Smooth muscle cell (in vitro differentiated cells): Measurements from ENCODE around the gene TFPT. TPM values are rescaled to one million over a fixed set of nuclear protein-coding genes. Genes with fewer than 3 reads are reported as not detected.
A peak's percentile ranks its signal among the peaks of the same experiment; 100 is the strongest.

Experiments
- DNase-seq: peaks from one replicate; lab custom pipeline; 2025; ENCODE audit not compliant: unreplicated experiment; lab: John Stamatoyannopoulos, UW
- H2AFZ ChIP-seq: fragments of 200-600 bp; sonication (generic); 2 replicates; pipeline ENCODE4 v1.6.0; 2016; ENCODE audit warnings: antibody characterized with exemption, low read depth, mild to moderate bottlenecking
- H3F3A ChIP-seq: fragments of 200-600 bp; sonication (generic); 2 replicates; pipeline ENCODE4 v1.6.0; 2017; ENCODE audit warnings: antibody characterized with exemption, low read depth
- H3K27ac ChIP-seq: fragments of 200-600 bp; sonication (generic); 2 replicates; pipeline ENCODE4 v1.5.1; 2016; ENCODE audit warnings: low read depth, mild to moderate bottlenecking
- H3K27me3 ChIP-seq: fragments of 200-600 bp; sonication (generic); 2 replicates; pipeline ENCODE4 v1.6.1; 2016; ENCODE audit warnings: low read depth, mild to moderate bottlenecking
- H3K36me3 ChIP-seq: fragments of 200-600 bp; sonication (generic); 2 replicates; pipeline ENCODE4 v1.5.1; 2016; ENCODE audit warnings: low read depth
- H3K4me1 ChIP-seq: fragments of 200-600 bp; sonication (generic); 2 replicates; pipeline ENCODE4 v1.5.1; 2016; ENCODE audit warnings: low read depth
- H3K4me2 ChIP-seq: fragments of 200-600 bp; sonication (generic); 2 replicates; pipeline ENCODE4 v1.6.0; 2016; ENCODE audit warnings: mild to moderate bottlenecking
- H3K4me3 ChIP-seq: fragments of 200-600 bp; sonication (generic); 2 replicates; pipeline ENCODE4 v1.5.1; 2016; ENCODE audit warnings: mild to moderate bottlenecking
- H3K79me2 ChIP-seq: fragments of 200-600 bp; sonication (generic); 2 replicates; pipeline ENCODE4 v1.6.0; 2016; ENCODE audit warnings: low read depth, mild to moderate bottlenecking
- H3K9ac ChIP-seq: fragments of 200-600 bp; sonication (generic); 2 replicates; pipeline ENCODE4 v1.6.0; 2016; ENCODE audit warnings: low read depth
- H3K9me3 ChIP-seq: fragments of 200-600 bp; sonication (generic); replicated peaks from 2 replicates; pipeline ENCODE4 v1.5.1; 2016; ENCODE audit warnings: low read depth
- H4K20me1 ChIP-seq: fragments of 200-600 bp; sonication (generic); 2 replicates; pipeline ENCODE4 v1.6.0; 2016; ENCODE audit warnings: low read depth
- WGBS: methylation state at CpG from one replicate; pipeline ENCODE4 v1.1.7; 2016; ENCODE audit warnings: low lambda C conversion rate; 5-methylcytosine and 5-hydroxymethylcytosine counted together
- polyA plus RNA-seq: library from polyadenylated mRNA; unstranded; fragments of >200 nt; fragmentation: Nextera tagmentation; extraction: Ambion mirVana; gene quantifications from 2 replicates; pipeline ENCODE4 v1.2.1, GENCODE V29; 2016
- total RNA-seq: library from RNA; depleted of rRNA; stranded (reverse); fragments of >200 nt; gene quantifications from 2 replicates; pipeline ENCODE4 v1.2.3, GENCODE V29; 2014
- TF ChIP-seq, protein P1 (sequence below): fragments of 200-600 bp; sonication (generic); IDR thresholded peaks from 2 replicates; pipeline ENCODE4 v1.5.1; 2017; ENCODE audit warnings: borderline replicate concordance, mild to moderate bottlenecking, antibody characterized with exemption; ENCODE audit not compliant: insufficient read depth, poor library complexity, severe bottlenecking

The TFPT gene
- total and polyA plus RNA-seq, 2 experiments from 2014 or later: 17.1 to 56.0 TPM

DNA sequence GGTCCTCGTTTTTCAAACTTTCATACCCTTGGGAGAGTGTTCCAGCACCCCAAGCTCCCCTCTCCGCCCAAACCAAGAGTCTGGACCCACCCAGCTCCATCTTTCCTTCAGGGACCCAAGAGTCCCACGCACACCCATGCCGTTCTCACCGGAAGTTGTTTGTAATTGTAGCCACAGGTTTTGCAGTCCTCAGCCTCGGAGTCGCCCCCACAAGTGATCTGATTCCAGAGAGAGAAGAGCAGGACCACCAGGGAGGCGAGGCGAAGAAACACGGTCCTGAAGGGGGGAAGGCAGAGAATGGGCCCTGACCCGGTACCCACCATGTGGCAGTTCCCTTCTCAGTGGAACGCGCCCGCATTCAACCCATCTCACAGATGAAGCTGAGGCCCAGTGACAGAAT is 47.4 kb upstream of the TFPT start:
- Histone ChIP-seq H3F3A (peaks cover 3% of the 10 kb centered on the region), H4K20me1 (no peaks in the 10 kb centered on the region), H3K27me3 (no peaks in the 10 kb centered on the region), H3K4me2 (peak overlapping the region; percentile 51), H3K9me3 (no peaks in the 10 kb centered on the region), H3K4me1 (peaks cover 11% of the 10 kb centered on the region), H3K27ac (no peak overlapping the region), H3K4me3 (peak overlapping the region; percentile 48), H3K9ac (no peak overlapping the region), H3K36me3 (no peaks in the 10 kb centered on the region), H3K79me2 (peaks cover 6% of the 10 kb centered on the region), H2AFZ (no peak overlapping the region)
- DNase-seq: no peak
- TF ChIP-seq, protein P1, sequence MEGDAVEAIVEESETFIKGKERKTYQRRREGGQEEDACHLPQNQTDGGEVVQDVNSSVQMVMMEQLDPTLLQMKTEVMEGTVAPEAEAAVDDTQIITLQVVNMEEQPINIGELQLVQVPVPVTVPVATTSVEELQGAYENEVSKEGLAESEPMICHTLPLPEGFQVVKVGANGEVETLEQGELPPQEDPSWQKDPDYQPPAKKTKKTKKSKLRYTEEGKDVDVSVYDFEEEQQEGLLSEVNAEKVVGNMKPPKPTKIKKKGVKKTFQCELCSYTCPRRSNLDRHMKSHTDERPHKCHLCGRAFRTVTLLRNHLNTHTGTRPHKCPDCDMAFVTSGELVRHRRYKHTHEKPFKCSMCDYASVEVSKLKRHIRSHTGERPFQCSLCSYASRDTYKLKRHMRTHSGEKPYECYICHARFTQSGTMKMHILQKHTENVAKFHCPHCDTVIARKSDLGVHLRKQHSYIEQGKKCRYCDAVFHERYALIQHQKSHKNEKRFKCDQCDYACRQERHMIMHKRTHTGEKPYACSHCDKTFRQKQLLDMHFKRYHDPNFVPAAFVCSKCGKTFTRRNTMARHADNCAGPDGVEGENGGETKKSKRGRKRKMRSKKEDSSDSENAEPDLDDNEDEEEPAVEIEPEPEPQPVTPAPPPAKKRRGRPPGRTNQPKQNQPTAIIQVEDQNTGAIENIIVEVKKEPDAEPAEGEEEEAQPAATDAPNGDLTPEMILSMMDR: no peak
- WGBS: 92% methylated on average over 14 of the region's 14 CpGs

DNA sequence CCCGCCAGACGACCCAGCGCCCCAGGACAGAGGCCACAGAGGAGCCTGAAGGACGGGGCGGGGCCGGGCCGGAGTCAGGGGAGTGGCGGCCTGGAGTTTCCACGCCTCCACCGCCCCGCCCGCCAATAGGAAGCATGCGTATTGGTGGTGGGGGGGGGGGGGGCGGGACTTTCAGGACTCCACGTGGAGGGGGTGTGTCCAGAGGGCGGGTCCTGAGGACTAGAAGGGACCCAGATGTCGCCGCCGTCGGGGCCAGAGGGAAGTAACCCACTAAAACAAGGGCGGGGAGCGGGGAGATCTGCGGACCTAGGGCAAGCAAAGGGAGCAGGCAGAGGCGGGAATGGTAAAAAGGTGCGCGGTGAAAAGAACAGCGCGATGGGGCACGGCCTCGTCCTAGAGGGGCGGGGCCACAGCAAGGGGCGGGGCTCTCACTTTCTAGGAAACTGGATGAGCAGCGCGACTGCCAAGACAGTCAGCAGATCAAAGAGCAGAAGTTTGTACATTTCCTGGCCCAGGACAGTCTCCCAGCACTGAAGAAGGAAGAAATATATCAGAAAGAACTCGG is 46.9 kb upstream of the TFPT start:
- Histone ChIP-seq H3K9me3 (no peaks in the 10 kb centered on the region), H4K20me1 (no peaks in the 10 kb centered on the region), H3K36me3 (no peaks in the 10 kb centered on the region), H3K9ac (no peak overlapping the region), H3K79me2 (peaks cover 6% of the 10 kb centered on the region), H3K27ac (no peak overlapping the region), H3F3A (peaks cover 3% of the 10 kb centered on the region), H3K27me3 (no peaks in the 10 kb centered on the region), H3K4me3 (peak overlapping the region; percentile 48), H2AFZ (no peak overlapping the region), H3K4me2 (peak overlapping the region; percentile 59), H3K4me1 (peaks cover 11% of the 10 kb centered on the region)
- TF ChIP-seq, protein P1: no peak
- DNase-seq: peak; percentile 26
- 6% methylated on average over 20 of the region's 35 CpGs for WGBS

DNA sequence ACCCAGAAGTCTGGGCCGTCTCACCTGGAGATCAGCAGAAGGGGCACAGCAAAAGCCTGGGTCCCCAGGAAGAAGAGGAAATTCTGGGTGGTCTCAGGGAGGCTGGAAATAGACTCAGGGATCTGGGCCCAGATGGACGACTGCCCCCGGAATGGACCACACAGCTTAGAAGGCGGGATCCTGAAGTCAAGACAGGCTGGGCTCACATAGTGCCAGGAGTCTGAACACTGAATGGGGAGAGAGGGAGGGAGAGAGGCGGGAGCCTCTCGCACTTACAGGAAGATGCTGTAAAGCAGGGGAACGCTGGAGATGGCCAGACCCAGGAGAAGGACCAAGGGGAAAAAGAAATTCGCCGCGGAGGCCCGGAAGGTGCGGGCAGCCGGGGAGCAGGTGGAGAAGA is 45.4 kb upstream of the TFPT start:
- Histone ChIP-seq H3K4me1 (peaks cover 11% of the 10 kb centered on the region), H3K4me2 (peak overlapping the region; percentile 89), H3K27me3 (no peaks in the 10 kb centered on the region), H2AFZ (no peak overlapping the region), H4K20me1 (no peaks in the 10 kb centered on the region), H3K36me3 (no peaks in the 10 kb centered on the region), H3K27ac (peak overlapping the region; percentile 90), H3K9me3 (no peaks in the 10 kb centered on the region), H3K79me2 (peaks cover 6% of the 10 kb centered on the region), H3K9ac (peak overlapping the region; percentile 91), H3F3A (peaks cover 14% of the 10 kb centered on the region), H3K4me3 (peak overlapping the region; percentile 61)
- DNase-seq: no peak
- TF ChIP-seq, protein P1: no peak
- WGBS: 63% methylated on average over 13 of the region's 13 CpGs
